NCI-H226 (cell line): ENCODE data around the gene HERPUD2.
A peak's percentile ranks its signal among the peaks of the same experiment; 100 is the strongest.

Experiments
- DNase-seq: peaks from one replicate; pipeline ENCODE4 v3.0.0-alpha.2; 2015

The HERPUD2 gene

GRCh38 chr7:35694784-35695472, at the start of gene HERPUD2:
Gene HERPUD2, minus strand, starts transcription at chr7:35695135. Its CDS starts 805 bp downstream, at chr7:35694330.
- peak; percentile 94 for DNase-seq

- DNase-seq = no peak
These were observed 44.0 kb upstream of the HERPUD2 start for GRCh38 chr7:35738889-35739288.

GRCh38 chr7:35736725-35737124, 41.8 kb upstream of the HERPUD2 start:
- peak; percentile 81 for DNase-seq

- no peak for DNase-seq
These were observed 40.5 kb upstream of the HERPUD2 start for GRCh38 chr7:35735396-35735795.

GRCh38 chr7:35734001-35734483, 39.1 kb upstream of the HERPUD2 start:
- no peak for DNase-seq

GRCh38 chr7:35731349-35731748, 36.4 kb upstream of the HERPUD2 start:
- no peak for DNase-seq

- no peak for DNase-seq
These were observed 34.3 kb upstream of the HERPUD2 start for GRCh38 chr7:35729061-35729783.

GRCh38 chr7:35728412-35729060, 33.6 kb upstream of the HERPUD2 start:
- no peak for DNase-seq

GRCh38 chr7:35727571-35727970, 32.6 kb upstream of the HERPUD2 start:
- no peak for DNase-seq

- no peak for DNase-seq
These were observed 31.7 kb upstream of the HERPUD2 start for GRCh38 chr7:35726654-35727053.

GRCh38 chr7:35725280-35725680, 30.3 kb upstream of the HERPUD2 start:
- no peak for DNase-seq

GRCh38 chr7:35723011-35723410, 28.1 kb upstream of the HERPUD2 start:
- DNase-seq = peak; percentile 58

GRCh38 chr7:35722054-35722849, 27.3 kb upstream of the HERPUD2 start:
- DNase-seq = no peak

GRCh38 chr7:35721288-35721687, 26.4 kb upstream of the HERPUD2 start:
- no peak for DNase-seq

GRCh38 chr7:35720849-35721248, 25.9 kb upstream of the HERPUD2 start:
- DNase-seq = no peak

GRCh38 chr7:35720032-35720431, 25.1 kb upstream of the HERPUD2 start:
- no peak for DNase-seq

- DNase-seq = no peak
These were observed 23.1 kb upstream of the HERPUD2 start for GRCh38 chr7:35718047-35718446.

- DNase-seq = no peak
These were observed 22.6 kb upstream of the HERPUD2 start for GRCh38 chr7:35717516-35717915.

GRCh38 chr7:35717013-35717412, 22.1 kb upstream of the HERPUD2 start:
- no peak for DNase-seq

GRCh38 chr7:35716038-35716803, 21.3 kb upstream of the HERPUD2 start:
- DNase-seq = peak; percentile 44

- DNase-seq = peak; percentile 53
These were observed 19.9 kb upstream of the HERPUD2 start for GRCh38 chr7:35714862-35715261.

- DNase-seq = no peak
These were observed 19.5 kb upstream of the HERPUD2 start for GRCh38 chr7:35714407-35714806.
